Activated CD8-positive, alpha-beta memory T cell treated with anti-CD3 and anti-CD28 coated beads for 36 hours (primary cell): ENCODE data around the gene ACP6. TPM values are rescaled to one million over a fixed set of nuclear protein-coding genes. Genes with fewer than 3 reads are reported as not detected.
"Not testable (repeated sequence)": the region's sequence is repeated elsewhere in the genome, so short reads cannot be mapped to it uniquely, and the experiment has no call there.

Source experiments
- CTCF ChIA-PET: fragments of 350-600 bp; sonication (Branson Sonifier 250); formaldehyde crosslinking; loops from one replicate; lab custom pipeline; 2021; ENCODE audit warnings: antibody characterized with exemption; lab: Charles Lee
- POLR2A ChIA-PET: fragments of 350-600 bp; sonication (Branson Sonifier 250); formaldehyde crosslinking; loops from one replicate; lab custom pipeline; 2021; ENCODE audit warnings: antibody characterized with exemption; lab: Charles Lee
- total RNA-seq, 2 experiments: library from RNA; stranded (reverse); gene quantifications; one replicate each; pipeline ENCODE4 v1.2.3, GENCODE V29; 2021

ACP6 gene
- total RNA-seq, 2 experiments from 2014 or later, result 8.0 to 9.0 TPM

- CTCF ChIA-PET, result interaction anchor here (0.9 to 1.2 kb wide), 3 partner anchors 109 to 156 kb away, joined by 3 read pairs; no protein-coding TSS in a partner anchor
- POLR2A ChIA-PET, result no interaction called here
These were observed 43.6 kb downstream of the ACP6 start for GRCh38 chr1:147626739-147627138.

DNA sequence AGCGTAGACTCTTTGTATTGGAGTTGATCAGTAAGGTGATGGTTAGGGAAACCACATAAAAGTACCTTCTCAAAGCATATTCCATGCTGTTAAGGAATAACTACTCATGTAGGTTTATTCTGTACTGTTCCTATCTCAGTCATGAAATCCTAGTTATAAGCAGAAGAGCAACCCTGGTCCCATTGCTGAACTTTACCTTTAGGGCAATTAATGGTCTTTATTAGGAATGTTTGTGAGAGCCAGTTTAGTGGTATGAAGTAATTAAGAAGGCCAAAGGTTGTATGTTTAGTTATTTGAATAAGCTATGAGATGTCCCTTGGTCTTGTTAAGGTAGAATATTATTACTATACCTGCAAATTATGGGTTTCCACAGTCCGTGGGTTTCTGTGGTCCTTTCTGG is 44.0 kb downstream of the ACP6 start:
- ChIA-PET CTCF (interaction anchor here (1.2 kb wide), 1 partner anchor 109 kb away, joined by 3 read pairs; no protein-coding TSS in a partner anchor), POLR2A (no interaction called here)

DNA sequence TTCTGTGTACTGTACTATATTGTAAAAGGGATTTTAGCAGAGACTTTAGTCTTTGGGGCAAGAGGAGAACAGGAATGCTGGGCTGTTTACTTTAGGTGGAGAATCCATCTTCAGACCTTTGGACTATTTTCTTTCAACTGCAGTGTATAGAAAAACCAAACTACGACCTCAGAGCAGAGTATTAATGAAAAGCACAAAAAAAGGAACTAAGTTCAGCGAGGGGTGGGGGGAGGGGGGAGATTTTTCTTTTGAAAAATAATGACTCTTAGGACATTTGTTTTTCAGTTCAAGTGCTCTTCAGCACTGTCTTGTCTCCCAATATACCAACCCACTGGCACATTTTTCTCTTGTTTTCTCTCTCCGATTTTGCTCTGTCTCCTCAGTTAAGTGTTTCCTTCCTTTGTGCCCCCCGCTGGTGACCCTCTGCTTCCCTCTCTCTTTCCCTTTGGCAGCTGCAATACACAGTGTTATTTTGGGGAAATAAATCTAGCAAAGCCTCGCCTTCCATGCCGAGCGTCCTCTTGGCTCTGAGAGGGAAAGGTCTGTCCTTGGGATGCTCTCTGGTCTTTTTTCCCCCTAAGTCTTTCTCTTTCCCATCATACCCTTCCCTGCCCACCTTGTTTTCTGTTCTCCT is 44.8 kb downstream of the ACP6 start:
- POLR2A ChIA-PET, result no interaction called here
- CTCF ChIA-PET, result interaction anchor here (1.2 kb wide), 1 partner anchor 108 kb away, joined by 3 read pairs; no protein-coding TSS in a partner anchor

GRCh38 chr1:147624529-147624928 is 45.8 kb downstream of the ACP6 start:
- POLR2A ChIA-PET, result no interaction called here
- CTCF ChIA-PET, result no interaction called here

- ChIA-PET POLR2A (no interaction called here), CTCF (no interaction called here)
These were observed 46.3 kb downstream of the ACP6 start for GRCh38 chr1:147624011-147624410.

DNA sequence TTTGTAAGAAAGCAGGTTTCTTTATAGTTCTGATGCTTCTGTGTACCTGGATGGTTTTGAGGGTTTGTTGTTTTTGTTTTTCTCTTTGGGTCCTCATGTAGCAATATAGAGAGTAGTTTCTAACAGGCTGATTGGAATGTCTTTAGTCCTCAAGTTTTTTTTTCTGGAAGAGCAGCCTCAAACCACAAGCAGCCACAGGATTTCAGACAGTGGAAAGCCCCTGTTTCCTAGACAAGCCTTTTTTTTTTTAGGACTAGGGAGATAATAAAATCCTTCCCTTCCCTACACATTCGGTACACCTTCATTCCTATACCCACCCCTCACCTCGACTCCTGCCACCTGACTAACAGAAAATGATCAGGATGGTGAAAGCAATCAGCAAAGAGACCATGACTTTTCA is 47.6 kb downstream of the ACP6 start:
- CTCF ChIA-PET, result no interaction called here
- POLR2A ChIA-PET, result no interaction called here

DNA sequence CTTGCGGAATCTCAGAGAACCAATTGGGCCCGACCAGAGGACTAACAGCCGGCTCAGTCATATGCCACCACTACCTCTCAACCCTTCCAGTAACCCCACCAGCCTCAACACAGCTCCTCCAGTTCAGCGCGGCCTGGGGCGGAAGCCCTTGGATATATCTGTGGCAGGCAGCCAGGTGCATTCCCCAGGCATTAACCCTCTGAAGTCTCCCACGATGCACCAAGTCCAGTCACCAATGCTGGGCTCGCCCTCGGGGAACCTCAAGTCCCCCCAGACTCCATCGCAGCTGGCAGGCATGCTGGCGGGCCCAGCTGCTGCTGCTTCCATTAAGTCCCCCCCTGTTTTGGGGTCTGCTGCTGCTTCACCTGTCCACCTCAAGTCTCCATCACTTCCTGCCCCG is 49.8 kb downstream of the ACP6 start:
- POLR2A ChIA-PET, result no interaction called here

DNA sequence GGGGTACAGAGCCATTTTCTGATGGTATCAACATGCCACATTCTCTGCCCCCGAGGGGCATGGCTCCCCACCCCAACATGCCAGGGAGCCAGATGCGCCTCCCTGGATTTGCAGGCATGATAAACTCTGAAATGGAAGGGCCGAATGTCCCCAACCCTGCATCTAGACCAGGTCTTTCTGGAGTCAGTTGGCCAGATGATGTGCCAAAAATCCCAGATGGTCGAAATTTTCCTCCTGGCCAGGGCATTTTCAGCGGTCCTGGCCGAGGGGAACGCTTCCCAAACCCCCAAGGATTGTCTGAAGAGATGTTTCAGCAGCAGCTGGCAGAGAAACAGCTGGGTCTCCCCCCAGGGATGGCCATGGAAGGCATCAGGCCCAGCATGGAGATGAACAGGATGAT is 50.6 kb downstream of the ACP6 start:
- ChIA-PET CTCF (no interaction called here), POLR2A (no interaction called here)

More for the DNA sequence above, 49.8 kb downstream of the ACP6 start:
- CTCF ChIA-PET, result no interaction called here

- CTCF ChIA-PET, result no interaction called here
- POLR2A ChIA-PET, result no interaction called here
These were observed 51.6 kb downstream of the ACP6 start for GRCh38 chr1:147618771-147619170.

- POLR2A ChIA-PET, result no interaction called here
- CTCF ChIA-PET, result no interaction called here
These were observed 52.2 kb downstream of the ACP6 start for GRCh38 chr1:147618077-147618569.

DNA sequence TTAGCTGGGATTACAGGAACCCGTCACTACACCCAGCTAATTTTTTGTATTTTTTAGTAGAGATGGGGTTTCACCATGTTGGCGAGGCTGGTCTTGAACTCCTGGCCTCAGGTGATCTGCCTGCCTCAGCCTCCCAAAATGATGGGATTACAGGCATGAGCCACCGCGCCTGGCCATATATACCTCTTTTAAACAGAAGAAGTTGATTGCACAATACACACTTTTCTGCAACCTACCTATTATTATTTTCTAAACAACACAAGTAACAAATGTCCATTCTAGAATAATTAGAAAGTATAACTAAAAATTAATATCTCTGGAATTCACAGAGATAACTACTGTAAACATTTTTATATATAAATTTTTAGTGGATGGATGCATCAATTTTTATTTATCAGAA is 55.4 kb downstream of the ACP6 start:
- CTCF ChIA-PET, POLR2A ChIA-PET: not testable (repeated sequence)

DNA sequence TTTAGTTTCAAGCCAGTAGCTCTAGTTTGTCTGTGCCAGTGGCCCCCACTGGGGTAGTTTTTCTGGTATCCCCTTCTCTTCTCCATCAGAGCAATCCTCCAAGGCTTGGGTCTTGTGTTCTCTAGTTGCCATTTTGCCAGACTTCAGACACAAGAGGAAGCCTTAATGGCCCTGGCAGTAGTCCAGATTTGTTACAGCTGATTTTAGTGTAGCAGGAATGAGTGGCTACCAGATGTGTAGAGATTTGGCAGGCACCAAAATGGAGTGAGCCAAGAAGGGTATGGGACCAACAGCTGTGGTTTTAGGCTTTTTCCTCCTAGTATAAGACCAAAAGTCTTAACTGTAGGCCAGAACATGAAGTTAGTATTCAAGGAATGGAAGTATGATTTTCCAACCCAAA is 56.8 kb downstream of the ACP6 start:
- POLR2A ChIA-PET, result no interaction called here
- CTCF ChIA-PET, result no interaction called here

GRCh38 chr1:147612366-147612765 is 58.0 kb downstream of the ACP6 start:
- POLR2A ChIA-PET, result no interaction called here

DNA sequence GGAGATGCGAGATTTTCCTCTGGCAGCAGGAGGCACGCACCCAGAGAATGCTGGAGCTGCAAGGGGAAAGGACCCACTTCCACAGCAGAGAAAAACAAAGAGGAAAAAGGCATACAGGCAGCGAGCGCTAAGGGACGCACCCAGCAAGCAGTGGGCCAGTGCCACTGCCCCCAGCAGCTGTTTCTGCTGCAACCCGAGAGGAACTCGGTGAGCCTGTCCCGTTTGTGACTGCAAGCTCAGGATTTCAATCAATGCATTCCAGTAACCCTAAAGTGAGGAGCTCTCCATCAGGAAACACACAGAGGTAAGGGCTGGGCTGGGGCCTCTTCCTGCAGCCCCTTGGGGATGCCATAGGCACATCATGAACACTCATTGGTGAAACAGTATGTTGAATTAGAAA is 58.7 kb downstream of the ACP6 start:
- ChIA-PET CTCF (no interaction called here), POLR2A (no interaction called here)

More at GRCh38 chr1:147612366-147612765, 58.0 kb downstream of the ACP6 start:
- CTCF ChIA-PET, result no interaction called here

GRCh38 chr1:147611021-147611426 is 59.3 kb downstream of the ACP6 start:
- POLR2A ChIA-PET, result no interaction called here
- CTCF ChIA-PET, result interaction anchor here (1.9 kb wide), 1 partner anchor 16 kb away, joined by 4 read pairs; no protein-coding TSS in a partner anchor

DNA sequence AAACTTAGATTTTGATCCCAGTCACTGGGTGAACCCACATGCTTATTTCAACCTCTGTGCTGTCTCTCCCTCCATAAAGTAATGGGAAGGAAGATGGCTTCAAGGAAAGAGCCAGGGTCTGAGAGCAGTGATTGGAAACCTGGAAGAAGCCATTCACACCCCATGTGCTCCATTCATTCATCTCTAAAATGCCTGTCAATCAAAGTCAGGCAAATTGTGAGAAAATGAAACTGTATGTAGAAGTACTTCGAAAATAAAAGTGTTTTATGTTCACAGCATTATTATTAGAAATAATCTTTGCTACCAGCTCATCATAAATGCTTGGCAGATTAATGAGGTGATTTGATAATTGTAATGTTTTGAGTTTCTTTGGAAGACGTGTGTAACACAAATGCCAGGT is 61.0 kb downstream of the ACP6 start:
- ChIA-PET POLR2A (no interaction called here), CTCF (interaction anchor here (1.9 kb wide), 1 partner anchor 18 kb away, joined by 4 read pairs; no protein-coding TSS in a partner anchor)

DNA sequence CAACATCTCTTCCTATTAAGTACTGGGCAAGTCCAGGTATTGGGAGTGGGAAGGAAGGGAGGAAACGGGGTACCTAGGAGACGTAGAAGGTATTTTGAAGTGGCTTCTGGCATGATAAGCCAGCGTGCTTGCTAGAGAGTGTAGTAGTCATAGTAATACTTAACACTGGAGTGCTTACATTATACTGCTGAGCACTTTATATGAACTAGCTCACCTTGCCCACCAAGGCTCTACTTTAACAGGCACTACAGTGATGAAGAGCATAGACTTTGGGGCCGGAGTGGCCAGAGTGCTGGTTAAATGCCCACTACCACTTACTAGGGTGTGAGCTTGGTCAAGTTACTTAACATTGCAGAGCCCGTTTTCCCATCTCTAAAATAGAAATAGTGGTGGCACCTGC is 61.7 kb downstream of the ACP6 start:
- POLR2A ChIA-PET, result no interaction called here
- CTCF ChIA-PET, result no interaction called here

- POLR2A ChIA-PET, result no interaction called here
These were observed 64.7 kb downstream of the ACP6 start for GRCh38 chr1:147605591-147605990.

DNA sequence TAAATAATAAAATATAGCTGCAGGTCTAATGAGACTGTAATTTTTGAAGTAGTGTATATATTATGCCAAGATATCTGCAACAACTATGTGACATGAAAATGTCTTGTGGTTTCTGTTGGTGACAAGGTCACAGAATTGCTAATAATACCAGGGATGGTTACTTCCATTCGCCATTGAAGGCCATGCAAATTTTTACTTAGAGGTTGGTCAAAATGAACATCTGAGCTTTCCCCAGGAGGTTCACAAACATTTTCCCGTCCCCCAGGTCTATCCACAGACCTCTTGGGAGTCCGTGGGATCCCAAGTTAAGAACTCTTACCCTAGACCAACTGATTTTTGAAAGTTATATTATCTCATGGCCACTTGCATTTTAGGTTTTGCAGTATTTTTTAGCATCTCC is 66.3 kb downstream of the ACP6 start:
- CTCF ChIA-PET, result no interaction called here
- POLR2A ChIA-PET, result no interaction called here

More at GRCh38 chr1:147605591-147605990, 64.7 kb downstream of the ACP6 start:
- CTCF ChIA-PET, result interaction anchor here (0.8 kb wide), 1 partner anchor 64 kb away, joined by 3 read pairs; the partner anchor contains the start of gene BCL9

- CTCF ChIA-PET, result interaction anchor here (0.7 kb wide), 1 partner anchor 53 kb away, joined by 4 read pairs; no protein-coding TSS in a partner anchor
- POLR2A ChIA-PET, result interaction anchor here (0.7 to 2.8 kb wide), 3 partner anchors 32 to 734 kb away, joined by 3 to 27 read pairs (median 3); partner anchors contain the start of gene BCL9
These were observed 69.9 kb downstream of the ACP6 start for GRCh38 chr1:147600119-147601111.
